Mesothelial cell of epicardium (in vitro differentiated cells): ENCODE data around the gene IGFBPL1. TPM values are rescaled to one million over a fixed set of nuclear protein-coding genes. Genes with fewer than 3 reads are reported as not detected.

Experiments
- DNase-seq, 2 experiments: peaks; one replicate each; pipeline ENCODE4 v3.0.0; 2021; ENCODE audit warnings: low spot score in 2 of 2; ENCODE audit not compliant: unreplicated experiment in 2 of 2
- H3K27ac Mint-ChIP-seq: 2 replicates; pipeline ENCODE4 v1.8.0; 2021; ENCODE audit warnings: mixed read lengths
- H3K27me3 Mint-ChIP-seq: 2 replicates; pipeline ENCODE4 v1.8.0; 2021; ENCODE audit warnings: low read depth, mixed read lengths
- H3K36me3 Mint-ChIP-seq: 2 replicates; pipeline ENCODE4 v1.8.0; 2021; ENCODE audit warnings: mixed read lengths
- H3K4me1 Mint-ChIP-seq: 2 replicates; pipeline ENCODE4 v1.8.0; 2021; ENCODE audit warnings: mixed read lengths
- H3K4me3 Mint-ChIP-seq: 2 replicates; pipeline ENCODE4 v1.8.0; 2021; ENCODE audit warnings: mild to moderate bottlenecking, moderate library complexity, mixed read lengths
- H3K9me3 Mint-ChIP-seq: 2 replicates; pipeline ENCODE4 v1.8.0; 2021; ENCODE audit warnings: mixed read lengths
- total RNA-seq: library from RNA; stranded (reverse); gene quantifications from 3 replicates; pipeline ENCODE4 v1.2.1, GENCODE V29; 2021
- TF ChIP-seq, protein P1 (sequence below): fragments of 200-600 bp; sonication (generic); IDR thresholded peaks from one replicate; pipeline ENCODE4 v1.5.0; 2021; ENCODE audit warnings: antibody characterized with exemption; ENCODE audit not compliant: unreplicated experiment

IGFBPL1 gene
- total RNA-seq, 1 donor from 2014 or later, result 0.34 TPM

DNA sequence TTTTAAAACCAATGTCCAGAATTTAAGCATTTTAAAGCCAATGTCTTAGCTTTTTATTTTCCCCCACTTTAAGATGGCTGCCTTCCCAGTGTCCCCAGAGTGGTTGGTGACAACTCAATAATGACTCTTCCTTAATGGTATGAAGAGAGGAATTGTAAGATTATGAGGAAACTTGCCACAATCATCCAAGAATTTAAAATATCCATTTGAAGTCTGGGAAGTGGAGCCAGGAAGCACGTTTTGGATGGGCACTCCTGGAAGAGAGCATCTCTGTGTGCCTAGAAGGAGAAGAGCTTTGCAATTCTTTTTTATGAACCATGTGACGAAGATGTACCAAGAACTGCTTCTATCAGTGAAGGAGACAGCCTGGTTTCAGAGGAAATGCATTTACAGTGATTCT lies 11.3 kb upstream of the IGFBPL1 start:
- H3K4me1 Mint-ChIP-seq, result peaks cover 15% of the 10 kb centered on the region
- no peak for DNase-seq
- no peaks in the 10 kb centered on the region for H3K36me3 Mint-ChIP-seq
- H3K4me3 Mint-ChIP-seq, result no peak overlapping the region
- no peaks in the 10 kb centered on the region for H3K9me3 Mint-ChIP-seq
- peaks cover 3% of the 10 kb centered on the region for H3K27me3 Mint-ChIP-seq
- no peak overlapping the region for H3K27ac Mint-ChIP-seq
- TF ChIP-seq, protein P1, sequence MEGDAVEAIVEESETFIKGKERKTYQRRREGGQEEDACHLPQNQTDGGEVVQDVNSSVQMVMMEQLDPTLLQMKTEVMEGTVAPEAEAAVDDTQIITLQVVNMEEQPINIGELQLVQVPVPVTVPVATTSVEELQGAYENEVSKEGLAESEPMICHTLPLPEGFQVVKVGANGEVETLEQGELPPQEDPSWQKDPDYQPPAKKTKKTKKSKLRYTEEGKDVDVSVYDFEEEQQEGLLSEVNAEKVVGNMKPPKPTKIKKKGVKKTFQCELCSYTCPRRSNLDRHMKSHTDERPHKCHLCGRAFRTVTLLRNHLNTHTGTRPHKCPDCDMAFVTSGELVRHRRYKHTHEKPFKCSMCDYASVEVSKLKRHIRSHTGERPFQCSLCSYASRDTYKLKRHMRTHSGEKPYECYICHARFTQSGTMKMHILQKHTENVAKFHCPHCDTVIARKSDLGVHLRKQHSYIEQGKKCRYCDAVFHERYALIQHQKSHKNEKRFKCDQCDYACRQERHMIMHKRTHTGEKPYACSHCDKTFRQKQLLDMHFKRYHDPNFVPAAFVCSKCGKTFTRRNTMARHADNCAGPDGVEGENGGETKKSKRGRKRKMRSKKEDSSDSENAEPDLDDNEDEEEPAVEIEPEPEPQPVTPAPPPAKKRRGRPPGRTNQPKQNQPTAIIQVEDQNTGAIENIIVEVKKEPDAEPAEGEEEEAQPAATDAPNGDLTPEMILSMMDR, result no peak

GRCh38 chr9:38434853-38435252 lies 10.6 kb upstream of the IGFBPL1 start:
- Mint-ChIP-seq H3K4me3 (no peak overlapping the region), H3K9me3 (no peaks in the 10 kb centered on the region), H3K27me3 (peaks cover 8% of the 10 kb centered on the region), H3K4me1 (peaks cover 15% of the 10 kb centered on the region), H3K36me3 (no peaks in the 10 kb centered on the region), H3K27ac (no peak overlapping the region)
- no peak for DNase-seq
- TF ChIP-seq, protein P1, result no peak

DNA sequence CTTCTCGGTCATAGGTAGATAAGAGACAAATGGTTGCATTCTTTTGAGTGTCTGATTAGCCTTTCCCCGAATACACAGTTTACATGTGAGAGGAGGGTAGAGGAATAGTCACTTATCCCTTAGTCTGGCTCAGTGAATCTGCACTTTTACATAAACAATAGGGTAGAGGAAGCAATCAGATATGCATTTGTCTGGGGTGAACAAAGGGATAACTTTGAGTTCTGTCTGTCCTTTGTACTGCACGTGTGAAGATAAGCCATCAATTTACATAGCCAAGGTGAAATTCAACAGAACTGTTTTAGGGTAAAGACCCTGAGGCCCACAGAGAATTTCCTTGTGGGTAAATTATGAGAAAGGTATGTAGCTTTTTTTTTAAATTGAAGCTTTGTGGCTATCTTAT lies 10.1 kb upstream of the IGFBPL1 start:
- Mint-ChIP-seq H3K4me1 (peaks cover 15% of the 10 kb centered on the region), H3K4me3 (no peak overlapping the region), H3K36me3 (no peaks in the 10 kb centered on the region), H3K9me3 (no peaks in the 10 kb centered on the region), H3K27ac (no peak overlapping the region), H3K27me3 (peaks cover 9% of the 10 kb centered on the region)
- no peak for DNase-seq
- TF ChIP-seq, protein P1, result no peak

- no peak overlapping the region for H3K27ac Mint-ChIP-seq
- TF ChIP-seq, protein P1, result peak; percentile 86
- H3K36me3 Mint-ChIP-seq, result no peaks in the 10 kb centered on the region
- H3K4me3 Mint-ChIP-seq, result no peak overlapping the region
- DNase-seq, result no peak
- no peaks in the 10 kb centered on the region for H3K9me3 Mint-ChIP-seq
- H3K27me3 Mint-ChIP-seq, result peaks cover 9% of the 10 kb centered on the region
- peaks cover 15% of the 10 kb centered on the region for H3K4me1 Mint-ChIP-seq
Observed at GRCh38 chr9:38432922-38433510, 8.8 kb upstream of the IGFBPL1 start.

- DNase-seq, result no peak
- TF ChIP-seq, protein P1, result no peak
- Mint-ChIP-seq H3K4me1 (peaks cover 9% of the 10 kb centered on the region), H3K27ac (no peak overlapping the region), H3K4me3 (no peak overlapping the region), H3K36me3 (no peaks in the 10 kb centered on the region), H3K27me3 (peaks cover 24% of the 10 kb centered on the region), H3K9me3 (no peaks in the 10 kb centered on the region)
Observed at GRCh38 chr9:38431116-38431515, 6.9 kb upstream of the IGFBPL1 start.

DNA sequence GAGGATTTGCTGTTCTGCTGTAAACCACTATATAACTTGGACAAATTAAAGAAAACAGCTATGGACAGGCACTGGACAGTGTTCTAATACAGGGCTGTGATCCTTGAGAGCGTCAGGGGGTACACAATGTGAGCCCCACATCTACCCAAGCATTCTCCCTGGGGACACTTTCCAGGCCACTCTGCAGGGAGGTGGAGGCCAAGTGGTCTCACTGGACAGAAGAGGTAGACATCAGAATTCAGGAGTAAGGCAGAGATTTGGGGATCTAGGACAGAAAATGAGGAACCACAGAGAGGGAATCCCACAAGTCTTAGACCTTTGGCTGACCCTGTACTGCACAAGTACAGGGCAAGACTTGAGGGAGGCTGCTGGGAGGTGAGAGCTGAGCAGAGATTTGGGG lies 3.8 kb upstream of the IGFBPL1 start:
- no peaks in the 10 kb centered on the region for H3K4me1 Mint-ChIP-seq

More for the DNA sequence above, 3.8 kb upstream of the IGFBPL1 start:
- no peak overlapping the region for H3K27ac Mint-ChIP-seq
- H3K36me3 Mint-ChIP-seq, result no peaks in the 10 kb centered on the region
- TF ChIP-seq, protein P1, result no peak
- no peaks in the 10 kb centered on the region for H3K9me3 Mint-ChIP-seq
- H3K27me3 Mint-ChIP-seq, result peaks cover 45% of the 10 kb centered on the region
- no peak for DNase-seq
- H3K4me3 Mint-ChIP-seq, result no peak overlapping the region
